ENCODE data around the gene SMC6.

SMC6 gene

DNA sequence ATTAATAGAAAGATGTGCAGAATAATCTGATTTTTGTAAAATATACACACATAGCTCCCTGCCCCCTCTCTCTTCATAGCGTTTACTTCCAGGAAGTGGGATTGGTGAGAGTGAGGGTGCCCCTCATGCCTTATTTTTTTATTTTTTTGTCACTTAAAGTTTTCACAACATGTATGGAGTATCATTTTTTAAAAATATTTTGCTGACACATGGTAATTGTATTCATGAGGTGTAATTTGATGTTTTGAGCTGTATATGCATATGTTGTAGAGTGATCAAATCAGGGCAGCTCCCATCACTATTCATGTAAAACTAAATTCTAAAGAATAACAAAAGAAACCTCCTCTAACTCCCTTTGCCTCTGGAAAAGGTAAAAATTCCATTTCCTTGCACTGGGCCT, 138.5 kb downstream of the SMC6 start:
- DNase-seq: no peak

- DNase-seq: no peak
Measured at GRCh38 chr2:17614174-17614930, 139.3 kb downstream of the SMC6 start.

Data from activated CD4-positive, alpha-beta T cell treated with anti-CD3 and anti-CD28 coated beads, Interleukin-2, amount 50 U/mL, for 16 hours (primary cell).